Parathyroid adenoma (tissue), 2 donors: Measurements from ENCODE around the gene ZNF556.
"Not testable (repeated sequence)": the region's sequence is repeated elsewhere in the genome, so short reads cannot be mapped to it uniquely, and the experiment has no call there.

Experiments used
- H2AFZ ChIP-seq: fragments of 300-600 bp; sonication (generic); one replicate; pipeline ENCODE4 v1.7.0; 2017; ENCODE audit warnings: antibody characterized with exemption, mild to moderate bottlenecking
- H3K27ac ChIP-seq: fragments of 300-600 bp; sonication (generic); one replicate; pipeline ENCODE4 v1.7.0; 2017
- H3K27me3 ChIP-seq: fragments of 300-600 bp; sonication (generic); one replicate; pipeline ENCODE4 v1.7.0; 2017; ENCODE audit warnings: low read length; ENCODE audit not compliant: control insufficient read depth, insufficient read depth
- H3K36me3 ChIP-seq: fragments of 300-600 bp; sonication (generic); one replicate; pipeline ENCODE4 v1.7.0; 2017; ENCODE audit warnings: low read length; ENCODE audit not compliant: control insufficient read depth, insufficient read depth
- H3K4me1 ChIP-seq: fragments of 300-600 bp; sonication (generic); one replicate; pipeline ENCODE4 v1.7.0; 2017; ENCODE audit warnings: control low read depth
- H3K4me2 ChIP-seq: fragments of 300-600 bp; sonication (generic); one replicate; pipeline ENCODE4 v1.7.0; 2017; ENCODE audit warnings: low read length
- H3K4me3 ChIP-seq: fragments of 300-600 bp; sonication (generic); one replicate; pipeline ENCODE4 v1.7.0; 2017; ENCODE audit warnings: low read depth, low read length
- H3K79me2 ChIP-seq: fragments of 300-600 bp; sonication (generic); one replicate; pipeline ENCODE4 v1.7.0; 2017; ENCODE audit warnings: control low read depth
- H3K9ac ChIP-seq: fragments of 300-600 bp; sonication (generic); one replicate; pipeline ENCODE4 v1.7.0; 2017; ENCODE audit warnings: mild to moderate bottlenecking
- H3K9me3 ChIP-seq: fragments of 300-600 bp; sonication (generic); one replicate; pipeline ENCODE4 v1.7.0; 2017; ENCODE audit warnings: low read length; ENCODE audit not compliant: control insufficient read depth
- CTCF ChIP-seq: fragments of 300-600 bp; sonication (generic); IDR thresholded peaks from one replicate; pipeline ENCODE4 v1.7.0; 2017; ENCODE audit warnings: antibody characterized with exemption, mild to moderate bottlenecking
- donor health status: primary hyperparathyroidism.

Gene ZNF556

GRCh38 chr19:2872175-2872574 is 5.0 kb downstream of the ZNF556 start:
- H3K27ac ChIP-seq, H2AFZ ChIP-seq, H3K27me3 ChIP-seq, H3K4me3 ChIP-seq, H3K9ac ChIP-seq, H3K9me3 ChIP-seq, H3K4me2 ChIP-seq, H3K4me1 ChIP-seq, H3K79me2 ChIP-seq, H3K36me3 ChIP-seq: not testable (repeated sequence)
- TF ChIP-seq CTCF = peak; percentile 10

DNA sequence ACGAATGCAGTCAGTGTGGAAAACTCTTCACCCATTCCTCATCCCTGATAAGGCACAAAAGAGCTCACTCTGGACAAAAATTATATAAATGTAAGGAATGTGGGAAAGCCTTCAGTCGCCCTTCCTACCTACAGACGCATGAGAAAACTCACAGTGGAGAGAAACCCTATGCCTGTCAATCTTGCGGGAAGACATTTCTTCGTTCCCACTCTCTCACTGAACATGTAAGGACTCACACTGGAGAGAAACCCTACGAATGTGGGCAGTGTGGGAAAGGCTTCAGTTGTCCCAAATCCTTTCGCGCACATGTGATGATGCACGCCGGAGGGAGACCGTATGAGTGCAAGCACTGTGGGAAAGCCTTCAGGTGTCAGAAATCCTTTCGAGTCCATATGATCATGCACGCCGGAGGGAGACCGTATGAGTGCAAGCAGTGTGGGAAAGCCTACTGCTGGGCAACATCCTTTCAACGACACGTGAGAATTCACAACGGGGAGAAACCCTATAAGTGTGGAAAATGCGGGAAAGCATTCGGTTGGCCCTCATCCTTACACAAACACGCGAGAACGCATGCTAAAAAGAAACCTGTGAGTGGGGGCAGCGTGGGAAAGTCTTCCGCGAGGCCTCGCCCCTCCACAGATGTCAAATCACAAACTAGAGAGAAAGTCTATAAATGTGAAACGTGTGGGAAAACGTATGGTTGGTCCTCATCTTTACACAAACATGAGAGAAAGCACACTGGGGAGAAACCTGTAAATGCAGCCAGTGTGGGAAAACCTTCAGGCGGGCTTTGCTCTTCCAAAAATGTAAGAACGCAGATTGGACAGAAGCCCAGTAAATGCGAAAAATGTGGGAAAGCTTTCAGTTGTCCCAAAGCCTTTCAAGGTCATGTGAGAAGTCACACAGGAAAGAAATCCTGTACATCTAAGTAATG is 10.5 kb downstream of the ZNF556 start:
- Histone ChIP-seq H3K9ac (no peak overlapping the region), H3K27ac (no peak overlapping the region), H3K36me3 (no peaks in the 10 kb centered on the region), H2AFZ (no peak overlapping the region), H3K9me3 (no peaks in the 10 kb centered on the region), H3K27me3 (no peaks in the 10 kb centered on the region), H3K79me2 (no peaks in the 10 kb centered on the region), H3K4me2 (no peak overlapping the region), H3K4me3 (no peak overlapping the region), H3K4me1 (no peaks in the 10 kb centered on the region)
- TF ChIP-seq CTCF = no peak

DNA sequence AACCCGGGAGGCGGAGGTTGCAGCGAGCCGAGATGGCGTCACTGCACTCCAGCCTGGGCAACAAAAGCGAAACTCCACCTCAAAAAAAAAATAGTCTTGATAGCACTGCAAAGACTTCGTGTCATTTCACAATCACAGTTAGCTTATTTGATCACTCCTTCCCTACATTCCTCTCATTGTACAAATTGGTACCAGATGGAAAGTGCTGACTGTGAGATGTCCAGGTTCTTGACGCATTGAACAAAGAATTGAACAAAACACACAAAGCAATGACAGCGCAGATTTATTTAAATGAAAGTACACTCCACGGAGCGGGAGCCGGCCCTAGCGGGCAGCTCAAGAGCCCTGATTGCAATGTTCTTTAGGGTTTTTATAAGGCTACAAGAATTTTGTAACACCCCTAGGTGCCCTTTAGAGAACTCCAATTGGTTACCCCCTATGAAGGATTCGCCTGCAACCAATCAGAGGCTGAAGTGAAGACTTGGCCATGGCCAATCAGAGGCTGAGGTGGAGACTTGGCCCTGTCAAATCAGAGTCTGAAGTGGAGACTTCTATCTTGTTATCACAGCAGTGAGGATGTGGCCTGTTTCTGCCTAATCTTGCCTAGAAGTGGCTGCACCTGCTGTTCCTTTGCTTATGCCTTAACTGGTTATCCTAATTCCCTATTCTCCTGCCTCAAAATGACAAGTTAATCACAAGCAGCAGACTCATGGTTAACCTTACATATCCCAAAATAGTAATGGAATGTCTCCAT is 16.7 kb downstream of the ZNF556 start:
- Histone ChIP-seq H3K4me1 (peaks cover 4% of the 10 kb centered on the region), H3K9ac (no peak overlapping the region), H3K4me2 (no peak overlapping the region), H3K36me3 (no peaks in the 10 kb centered on the region), H3K9me3 (no peaks in the 10 kb centered on the region), H3K4me3 (no peak overlapping the region), H3K79me2 (no peaks in the 10 kb centered on the region), H2AFZ (no peak overlapping the region), H3K27me3 (no peaks in the 10 kb centered on the region), H3K27ac (no peak overlapping the region)
- no peak for TF ChIP-seq CTCF

DNA sequence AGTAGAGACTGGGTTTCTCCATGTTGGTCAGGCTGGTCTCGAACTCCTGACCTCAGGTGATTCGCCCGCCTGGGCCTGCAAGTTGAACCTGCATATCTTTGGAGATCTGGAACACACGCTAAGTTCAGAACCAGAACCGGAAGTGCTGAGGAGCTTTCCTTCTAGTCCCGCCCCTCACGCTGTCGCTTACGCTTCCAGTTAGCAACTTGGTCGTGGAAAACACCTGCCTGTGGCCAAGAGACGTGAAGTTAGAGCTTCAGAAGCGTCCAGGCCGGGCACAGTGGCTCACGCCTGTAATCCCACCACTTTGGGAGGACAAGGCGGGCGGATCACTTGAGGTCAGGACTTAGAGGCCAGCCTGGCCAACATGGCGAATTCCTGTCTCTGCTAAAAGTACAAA is 18.6 kb downstream of the ZNF556 start:
- peaks cover 4% of the 10 kb centered on the region for H3K4me1 ChIP-seq
- no peak overlapping the region for H3K4me2 ChIP-seq
- H3K9me3 ChIP-seq = no peaks in the 10 kb centered on the region
- no peak overlapping the region for H3K9ac ChIP-seq
- H3K4me3 ChIP-seq = no peak overlapping the region
- H3K27me3 ChIP-seq = no peaks in the 10 kb centered on the region
- no peaks in the 10 kb centered on the region for H3K36me3 ChIP-seq
- no peak overlapping the region for H2AFZ ChIP-seq
- no peaks in the 10 kb centered on the region for H3K79me2 ChIP-seq
- TF ChIP-seq CTCF = no peak
- H3K27ac ChIP-seq = no peak overlapping the region
